Measurements from ENCODE around the gene CAVIN4.

Gene CAVIN4

GRCh38 chr9:100567856-100568255 is 10.0 kb upstream of the CAVIN4 start:
- Histone ChIP-seq H3K36me3 (ENCODE audit: insufficient read depth, low read length) (peaks cover 29% of the 10 kb centered on the region), H3K9ac (ENCODE audit: insufficient read length) (no peak overlapping the region), H3K9me3 (ENCODE audit: low read depth, low read length) (0 out of 2 replicates have a peak, but pooled peaks cover 4% of the 10 kb centered on the region), H3K4me3 (no peak overlapping the region), H3K27ac (no peak overlapping the region)
- DNase-seq (ENCODE audit: low read depth, low spot score): no peak
- no peak for TF ChIP-seq POLR2AphosphoS5 (IDR thresholded peaks at IDR 0.05; ENCODE audit: borderline replicate concordance, low read depth, low read length)
- TF ChIP-seq FOXP2 (optimal IDR thresholded peaks at IDR 0.05; ENCODE audit: control extremely low read depth, extremely low read length, insufficient read depth): no peak
- TF ChIP-seq EZH2 (IDR thresholded peaks at IDR 0.05): no peak

- no peak for DNase-seq (ENCODE audit: low read depth, low spot score)
- Histone ChIP-seq H3K9me3 (ENCODE audit: low read depth, low read length) (0 out of 2 replicates have a peak, but pooled peaks cover 2% of the 10 kb centered on the region), H3K9ac (ENCODE audit: insufficient read length) (no peak overlapping the region), H3K27ac (no peak overlapping the region), H3K4me3 (no peak overlapping the region), H3K36me3 (ENCODE audit: insufficient read depth, low read length) (peaks cover 30% of the 10 kb centered on the region)
- no peak for TF ChIP-seq FOXP2 (optimal IDR thresholded peaks at IDR 0.05; ENCODE audit: control extremely low read depth, extremely low read length, insufficient read depth)
- no peak for TF ChIP-seq EZH2 (IDR thresholded peaks at IDR 0.05)
- TF ChIP-seq POLR2AphosphoS5 (IDR thresholded peaks at IDR 0.05; ENCODE audit: borderline replicate concordance, low read depth, low read length): no peak
Observed at GRCh38 chr9:100573655-100574260, 4.1 kb upstream of the CAVIN4 start.

- no peak for TF ChIP-seq EZH2 (IDR thresholded peaks at IDR 0.05)
- Histone ChIP-seq H3K9me3 (ENCODE audit: low read depth, low read length) (no peaks in the 10 kb centered on the region), H3K27ac (no peak overlapping the region), H3K9ac (ENCODE audit: insufficient read length) (no peak overlapping the region), H3K4me3 (no peak overlapping the region), H3K36me3 (ENCODE audit: insufficient read depth, low read length) (peaks cover 21% of the 10 kb centered on the region)
- no peak for DNase-seq (ENCODE audit: low read depth, low spot score)
Observed at GRCh38 chr9:100575006-100575405, 2.9 kb upstream of the CAVIN4 start.

- H3K36me3 ChIP-seq (ENCODE audit: insufficient read depth, low read length): peaks cover 21% of the 10 kb centered on the region
- H3K9me3 ChIP-seq (ENCODE audit: low read depth, low read length): no peaks in the 10 kb centered on the region
- no peak for TF ChIP-seq POLR2AphosphoS5 (IDR thresholded peaks at IDR 0.05; ENCODE audit: borderline replicate concordance, low read depth, low read length)
- no peak for TF ChIP-seq FOXP2 (optimal IDR thresholded peaks at IDR 0.05; ENCODE audit: control extremely low read depth, extremely low read length, insufficient read depth)
- no peak for TF ChIP-seq EZH2 (IDR thresholded peaks at IDR 0.05)
- H3K4me3 ChIP-seq: no peak overlapping the region
- no peak overlapping the region for H3K9ac ChIP-seq (ENCODE audit: insufficient read length)
- no peak for DNase-seq (ENCODE audit: low read depth, low spot score)
- no peak overlapping the region for H3K27ac ChIP-seq
Observed at GRCh38 chr9:100575765-100576386, 2.0 kb upstream of the CAVIN4 start.

- Histone ChIP-seq H3K9ac (ENCODE audit: insufficient read length) (no peak overlapping the region), H3K27ac (no peak overlapping the region), H3K36me3 (ENCODE audit: insufficient read depth, low read length) (peaks cover 21% of the 10 kb centered on the region), H3K4me3 (no peak overlapping the region), H3K9me3 (ENCODE audit: low read depth, low read length) (no peaks in the 10 kb centered on the region)
- TF ChIP-seq FOXP2 (optimal IDR thresholded peaks at IDR 0.05; ENCODE audit: control extremely low read depth, extremely low read length, insufficient read depth) (no peak), EZH2 (IDR thresholded peaks at IDR 0.05) (no peak), POLR2AphosphoS5 (IDR thresholded peaks at IDR 0.05; ENCODE audit: borderline replicate concordance, low read depth, low read length) (no peak)
- DNase-seq (ENCODE audit: low read depth, low spot score): no peak
Observed at GRCh38 chr9:100578610-100579009, 731 bp downstream of the CAVIN4 start.

- H3K4me3 ChIP-seq: no peak overlapping the region
- no peak for TF ChIP-seq FOXP2 (optimal IDR thresholded peaks at IDR 0.05; ENCODE audit: control extremely low read depth, extremely low read length, insufficient read depth)
- TF ChIP-seq EZH2 (IDR thresholded peaks at IDR 0.05): no peak
- TF ChIP-seq POLR2AphosphoS5 (IDR thresholded peaks at IDR 0.05; ENCODE audit: borderline replicate concordance, low read depth, low read length): no peak
- peaks cover 17% of the 10 kb centered on the region for H3K36me3 ChIP-seq (ENCODE audit: insufficient read depth, low read length)
- H3K9ac ChIP-seq (ENCODE audit: insufficient read length): no peak overlapping the region
- no peak for DNase-seq (ENCODE audit: low read depth, low spot score)
- no peak overlapping the region for H3K27ac ChIP-seq
- no peaks in the 10 kb centered on the region for H3K9me3 ChIP-seq (ENCODE audit: low read depth, low read length)
Observed at GRCh38 chr9:100579665-100580064, 1.8 kb downstream of the CAVIN4 start.

- no peaks in the 10 kb centered on the region for H3K9me3 ChIP-seq (ENCODE audit: low read depth, low read length)
- H3K27ac ChIP-seq: no peak overlapping the region
- no peak for TF ChIP-seq POLR2AphosphoS5 (IDR thresholded peaks at IDR 0.05; ENCODE audit: borderline replicate concordance, low read depth, low read length)
- peaks cover 17% of the 10 kb centered on the region for H3K36me3 ChIP-seq (ENCODE audit: insufficient read depth, low read length)
- H3K4me3 ChIP-seq: no peak overlapping the region
- DNase-seq (ENCODE audit: low read depth, low spot score): no peak
- no peak overlapping the region for H3K9ac ChIP-seq (ENCODE audit: insufficient read length)
Observed at GRCh38 chr9:100580257-100580656, 2.4 kb downstream of the CAVIN4 start.

GRCh38 chr9:100581081-100581480 is 3.2 kb downstream of the CAVIN4 start:
- no peak for DNase-seq (ENCODE audit: low read depth, low spot score)
- Histone ChIP-seq H3K36me3 (ENCODE audit: insufficient read depth, low read length) (peaks cover 23% of the 10 kb centered on the region), H3K9me3 (ENCODE audit: low read depth, low read length) (no peaks in the 10 kb centered on the region), H3K27ac (no peak overlapping the region), H3K9ac (ENCODE audit: insufficient read length) (no peak overlapping the region), H3K4me3 (no peak overlapping the region)
- TF ChIP-seq EZH2 (IDR thresholded peaks at IDR 0.05) (no peak), POLR2AphosphoS5 (IDR thresholded peaks at IDR 0.05; ENCODE audit: borderline replicate concordance, low read depth, low read length) (no peak), FOXP2 (optimal IDR thresholded peaks at IDR 0.05; ENCODE audit: control extremely low read depth, extremely low read length, insufficient read depth) (no peak)

- no peak overlapping the region for H3K9ac ChIP-seq (ENCODE audit: insufficient read length)
- peaks cover 21% of the 10 kb centered on the region for H3K36me3 ChIP-seq (ENCODE audit: insufficient read depth, low read length)
- H3K27ac ChIP-seq: no peak overlapping the region
- no peak overlapping the region for H3K4me3 ChIP-seq
- no peak for TF ChIP-seq FOXP2 (optimal IDR thresholded peaks at IDR 0.05; ENCODE audit: control extremely low read depth, extremely low read length, insufficient read depth)
- no peak for DNase-seq (ENCODE audit: low read depth, low spot score)
- no peaks in the 10 kb centered on the region for H3K9me3 ChIP-seq (ENCODE audit: low read depth, low read length)
Observed at GRCh38 chr9:100581661-100582060, 3.8 kb downstream of the CAVIN4 start.
